GM18907 (cell line): Measurements from ENCODE around the gene GZMH.
"Not testable (repeated sequence)": the region's sequence is repeated elsewhere in the genome, so short reads cannot be mapped to it uniquely, and the experiment has no call there.

Experiments used
- ATAC-seq: cut with Tn5 transposase; IDR thresholded peaks from one replicate; pipeline ENCODE4 v1.9.1; 2021; ENCODE audit warnings: mild to moderate bottlenecking, moderate library complexity; ENCODE audit not compliant: unreplicated experiment

GZMH gene

GRCh38 chr14:24609655-24610344 is at the start of gene GZMH:
GZMH (minus strand) TSS chr14:24609685; CDS start chr14:24609613, 72 bp downstream.
- no peak for ATAC-seq

GRCh38 chr14:24648361-24648760 is 38.9 kb upstream of the GZMH start:
- ATAC-seq, result not testable (repeated sequence)

- no peak for ATAC-seq
These were observed 30.4 kb upstream of the GZMH start for GRCh38 chr14:24639905-24640304.

- ATAC-seq, result no peak
These were observed 29.8 kb upstream of the GZMH start for GRCh38 chr14:24639270-24639669.

GRCh38 chr14:24634158-24634557 is 24.7 kb upstream of the GZMH start, which contains the start of gene GZMB:
GZMB (minus strand) TSS chr14:24634190; CDS start chr14:24634160, 30 bp downstream.
- no peak for ATAC-seq

- ATAC-seq, result no peak
These were observed 23.9 kb upstream of the GZMH start for GRCh38 chr14:24633353-24633752.

GRCh38 chr14:24632761-24633160 is 23.3 kb upstream of the GZMH start:
- no peak for ATAC-seq

- ATAC-seq, result no peak
These were observed 22.9 kb upstream of the GZMH start for GRCh38 chr14:24632336-24632735.

- no peak for ATAC-seq
These were observed 22.4 kb upstream of the GZMH start for GRCh38 chr14:24631749-24632335.

- ATAC-seq, result no peak
These were observed 21.5 kb upstream of the GZMH start for GRCh38 chr14:24630872-24631477.

- ATAC-seq, result no peak
These were observed 20.8 kb upstream of the GZMH start for GRCh38 chr14:24630087-24630871.

GRCh38 chr14:24629521-24629920 is 20.0 kb upstream of the GZMH start:
- ATAC-seq, result no peak

- ATAC-seq, result no peak
These were observed 4.3 kb upstream of the GZMH start for GRCh38 chr14:24613747-24614146.

- ATAC-seq, result no peak
These were observed 3.8 kb upstream of the GZMH start for GRCh38 chr14:24613241-24613640.

- ATAC-seq, result no peak
These were observed 2.7 kb upstream of the GZMH start for GRCh38 chr14:24612196-24612595.

- ATAC-seq, result no peak
These were observed 1.6 kb downstream of the GZMH start for GRCh38 chr14:24607635-24608514.

GRCh38 chr14:24607081-24607480 is 2.4 kb downstream of the GZMH start:
- ATAC-seq, result no peak

- ATAC-seq, result no peak
These were observed 3.2 kb downstream of the GZMH start for GRCh38 chr14:24606297-24606696.

- peak; percentile 93 for ATAC-seq
These were observed 3.9 kb downstream of the GZMH start for GRCh38 chr14:24605435-24606190.

- ATAC-seq, result no peak
These were observed 12.1 kb downstream of the GZMH start for GRCh38 chr14:24597403-24597802.
